Aorta (tissue), 5 donors: ENCODE results near the gene MICAL2. TPM values are rescaled to one million over a fixed set of nuclear protein-coding genes. Genes with fewer than 3 reads are reported as not detected.

Experiments
- ATAC-seq: fragments of 200-7000 bp; cut with Tn5 transposase; one replicate; pipeline ENCODE4 v1.9.1; 2022; ENCODE audit warnings: moderate library complexity; ENCODE audit not compliant: low FRiP score
- DNase-seq, 2 donors: peaks; one replicate each; pipeline ENCODE4 v3.0.0-alpha.2; 2020
- H3K27ac ChIP-seq, 2 donors: one replicate each; pipeline ENCODE4 v1.5.1; 2013; ENCODE audit warnings: low read length in 2 of 2, mild to moderate bottlenecking in 2 of 2, moderate library complexity in 2 of 2, control low read depth in 1 of 2, inconsistent platforms in 1 of 2, low read depth in 1 of 2
- H3K27me3 ChIP-seq, 2 donors: one replicate each; pipeline ENCODE4 v1.6.1; 2013; ENCODE audit warnings: control low read depth in 1 of 2, low read length in 1 of 2, mild to moderate bottlenecking in 1 of 2, moderate library complexity in 1 of 2; ENCODE audit not compliant: insufficient read depth in 2 of 2, control insufficient read depth in 1 of 2
- H3K36me3 ChIP-seq, 2 donors: one replicate each; pipeline ENCODE4 v1.6.1; 2013; ENCODE audit warnings: control low read depth in 1 of 2, low read length in 1 of 2, mild to moderate bottlenecking in 1 of 2; ENCODE audit not compliant: insufficient read depth in 2 of 2, control insufficient read depth in 1 of 2
- H3K4me1 ChIP-seq, 2 donors: one replicate each; pipeline ENCODE4 v1.6.1; 2013; ENCODE audit warnings: low read length in 2 of 2, control low read depth in 1 of 2, mild to moderate bottlenecking in 1 of 2, moderate library complexity in 1 of 2; ENCODE audit not compliant: insufficient read depth in 2 of 2, control insufficient read depth in 1 of 2
- H3K4me3 ChIP-seq, 2 donors: one replicate each; pipeline ENCODE4 v1.5.1; 2013; ENCODE audit warnings: low read length in 2 of 2, control low read depth in 1 of 2, mild to moderate bottlenecking in 1 of 2
- H3K9me3 ChIP-seq: one replicate; pipeline ENCODE4 v1.6.1; 2013; ENCODE audit warnings: mild to moderate bottlenecking, low read length; ENCODE audit not compliant: control insufficient read depth
- WGBS, 2 donors: extraction: QIAGEN DNeasy Blood & Tissue Kit; methylation state at CpG; one replicate each; pipeline ENCODE4 v1.1.7; 2013; 5-methylcytosine and 5-hydroxymethylcytosine counted together
- intact Hi-C, 2 donors: fragments of 100-400 bp; cut with DNase I; formaldehyde crosslinking; loops; one replicate each; pipeline versions ENCODE4 v1.14.2 to v1.15.0; 2022
- polyA plus RNA-seq, 2 donors: library from polyadenylated mRNA; stranded (reverse); fragments of 200-250 nt; gene quantifications; one replicate each; pipeline ENCODE4 v1.2.3, GENCODE V29; 2013
- total RNA-seq, 2 donors: library from RNA; stranded (reverse); fragmentation: NEBNext Ultra II Directional; extraction: Animal tissue kit (Norgen Biotek cat#: 25700); gene quantifications; one replicate each; pipeline ENCODE4 v1.2.1, GENCODE V29; 2021
- donor health status: healthy with polysubstance abuse.
- donor health status: Bipolar disorder and iron deficiency.
- donor health status: DM: no; HTN: no; CAD: no.
- donor health status: DM: no; HTN: no; CAD: no.
- donor health status: DM: yes; HTN: yes; CAD: no.

MICAL2 gene
- total and polyA plus RNA-seq, 4 donors: 87.7 to 605 (median 280) TPM

- DNase-seq (peak; percentile 85 to 89), ATAC-seq (peak; percentile 93)
- H3K27me3 ChIP-seq: no peaks in the 10 kb centered on the region
- H3K4me3 ChIP-seq: peak overlapping the region; percentile 30 to 68
- no peaks in the 10 kb centered on the region for H3K9me3 ChIP-seq
- H3K36me3 ChIP-seq: no peaks in the 10 kb centered on the region
- H3K27ac ChIP-seq: peak overlapping the region; percentile 100
- intact Hi-C loops: loop anchor here (5.0 to 10.0 kb wide), 2 partner anchors 39 to 148 kb away; no protein-coding TSS in a partner anchor
- H3K4me1 ChIP-seq: peaks cover 0 to 9% of the 10 kb centered on the region in 2 donors
- 1 to 5% methylated on average over 3 of the region's 3 CpGs for WGBS, 2 donors
Measured at GRCh38 chr11:12086271-12087074, 23.9 kb upstream of the MICAL2 start.

- 5 to 6% methylated on average over 7 of the region's 7 CpGs for WGBS, 2 donors
- Histone ChIP-seq H3K4me1 (peaks cover 0 to 9% of the 10 kb centered on the region in 2 donors), H3K27ac (peak overlapping the region; percentile 100), H3K27me3 (no peaks in the 10 kb centered on the region), H3K9me3 (no peaks in the 10 kb centered on the region), H3K36me3 (no peaks in the 10 kb centered on the region), H3K4me3 (peak overlapping the region; percentile 30 to 68)
- intact Hi-C loops: loop anchor here (5.0 to 10.0 kb wide), 2 partner anchors 40 to 147 kb away; no protein-coding TSS in a partner anchor
- peak; percentile 71 to 80 for DNase-seq
- peak; percentile 60 for ATAC-seq
Measured at GRCh38 chr11:12087075-12088004, 23.1 kb upstream of the MICAL2 start.

GRCh38 chr11:12088047-12088481, 22.3 kb upstream of the MICAL2 start:
- no peaks in the 10 kb centered on the region for H3K9me3 ChIP-seq
- H3K27me3 ChIP-seq: no peaks in the 10 kb centered on the region
- ATAC-seq (peak; percentile 58), DNase-seq (peak; percentile 79 to 86)
- peaks cover 0 to 9% of the 10 kb centered on the region in 2 donors for H3K4me1 ChIP-seq
- H3K36me3 ChIP-seq: no peaks in the 10 kb centered on the region
- no peak overlapping the region for H3K4me3 ChIP-seq
- intact Hi-C loops: loop anchor here (5.0 to 10.0 kb wide), 2 partner anchors 41 to 147 kb away; no protein-coding TSS in a partner anchor
- 0 to 2% methylated on average over 7 of the region's 7 CpGs for WGBS, 2 donors
- H3K27ac ChIP-seq: peak overlapping the region; percentile 100

GRCh38 chr11:12088531-12088930, 21.9 kb upstream of the MICAL2 start:
- Histone ChIP-seq H3K9me3 (no peaks in the 10 kb centered on the region), H3K27ac (peak overlapping the region; percentile 89 to 97), H3K27me3 (no peaks in the 10 kb centered on the region), H3K36me3 (no peaks in the 10 kb centered on the region), H3K4me3 (peak overlapping the region in 1 of 2 donors; percentile 14), H3K4me1 (peaks cover 0 to 9% of the 10 kb centered on the region in 2 donors)
- WGBS, 2 donors: 59% methylated on average over 9 of the region's 9 CpGs
- intact Hi-C loops: loop anchor here (5.0 to 10.0 kb wide), 2 partner anchors 41 to 146 kb away; no protein-coding TSS in a partner anchor
- no peak for DNase-seq
- ATAC-seq: no peak

GRCh38 chr11:12089041-12089440, 21.3 kb upstream of the MICAL2 start:
- no peak overlapping the region for H3K4me3 ChIP-seq
- DNase-seq (no peak), ATAC-seq (no peak)
- H3K4me1 ChIP-seq: peaks cover 0 to 9% of the 10 kb centered on the region in 2 donors
- H3K27me3 ChIP-seq: no peaks in the 10 kb centered on the region
- H3K27ac ChIP-seq: peak overlapping the region; percentile 89 to 97
- no peaks in the 10 kb centered on the region for H3K9me3 ChIP-seq
- intact Hi-C loops: loop anchor here (5.0 to 10.0 kb wide), 2 partner anchors 42 to 146 kb away; no protein-coding TSS in a partner anchor
- 55 to 56% methylated on average over 4 of the region's 4 CpGs for WGBS, 2 donors
- no peaks in the 10 kb centered on the region for H3K36me3 ChIP-seq

DNA sequence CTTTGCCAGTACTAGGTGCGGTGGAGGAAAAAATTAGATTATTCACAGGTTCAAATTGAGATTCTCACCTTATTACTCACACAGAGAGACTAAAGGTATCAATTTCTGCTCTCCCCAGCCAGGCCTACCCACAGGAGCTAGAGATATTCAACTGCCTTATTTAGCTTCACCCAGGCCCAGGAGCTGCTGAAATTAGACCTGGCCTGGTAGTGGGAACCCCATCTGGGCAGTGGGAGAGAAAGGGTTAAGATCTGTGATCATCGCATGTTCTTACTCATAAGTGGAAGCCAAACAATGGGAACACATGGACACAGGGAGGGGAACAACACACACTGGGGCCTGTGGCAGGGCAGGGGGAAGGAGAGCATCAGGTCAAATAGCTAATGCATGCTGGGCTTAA, 20.9 kb upstream of the MICAL2 start:
- intact Hi-C loops: loop anchor here (5.0 to 10.0 kb wide), 2 partner anchors 42 to 145 kb away; no protein-coding TSS in a partner anchor
- DNase-seq (no peak), ATAC-seq (no peak)
- no peak overlapping the region for H3K4me3 ChIP-seq
- WGBS, 2 donors: 42 to 43% methylated on average over 2 of the region's 2 CpGs
- H3K4me1 ChIP-seq: peaks cover 0 to 9% of the 10 kb centered on the region in 2 donors
- H3K9me3 ChIP-seq: no peaks in the 10 kb centered on the region
- H3K27ac ChIP-seq: peak overlapping the region; percentile 68 to 97
- no peaks in the 10 kb centered on the region for H3K27me3 ChIP-seq
- no peaks in the 10 kb centered on the region for H3K36me3 ChIP-seq

DNA sequence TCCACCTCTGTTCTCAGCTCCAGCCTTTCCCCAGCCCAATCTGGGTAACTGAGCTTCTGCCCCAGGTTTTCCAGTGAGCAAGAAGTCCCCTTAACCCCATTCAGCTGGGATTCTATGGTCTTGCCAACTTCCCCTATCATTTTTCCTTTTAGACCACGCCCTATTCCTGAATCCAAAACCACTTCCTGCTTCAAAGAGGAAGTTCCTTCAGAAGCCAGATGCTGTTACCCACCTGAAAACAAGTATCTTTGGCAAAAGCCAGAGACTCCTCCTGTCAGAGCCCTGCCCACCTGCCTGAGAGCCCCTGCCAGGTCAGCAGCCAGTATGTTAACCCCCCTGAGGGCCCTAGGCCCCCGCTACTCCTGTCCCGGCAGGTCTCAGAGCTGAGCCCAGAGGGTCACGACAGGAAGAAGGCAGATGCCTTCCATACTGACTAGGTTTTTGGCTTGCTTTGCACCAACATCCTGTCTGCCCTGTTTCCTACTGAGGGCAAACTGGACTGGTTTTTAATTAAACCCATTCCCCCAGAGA, 20.3 kb upstream of the MICAL2 start:
- Histone ChIP-seq H3K36me3 (no peaks in the 10 kb centered on the region), H3K4me3 (no peak overlapping the region), H3K27me3 (no peaks in the 10 kb centered on the region), H3K4me1 (peaks cover 0 to 9% of the 10 kb centered on the region in 2 donors), H3K27ac (peak overlapping the region; percentile 78 to 96), H3K9me3 (no peaks in the 10 kb centered on the region)
- DNase-seq (no peak), ATAC-seq (no peak)
- 17 to 19% methylated on average over 4 of the region's 4 CpGs for WGBS, 2 donors
- intact Hi-C loops: loop anchor here (2.0 to 5.0 kb wide), 3 partner anchors 13 to 192 kb away; partner anchors contain the start of gene MICAL2 (in 1 of the 2)

DNA sequence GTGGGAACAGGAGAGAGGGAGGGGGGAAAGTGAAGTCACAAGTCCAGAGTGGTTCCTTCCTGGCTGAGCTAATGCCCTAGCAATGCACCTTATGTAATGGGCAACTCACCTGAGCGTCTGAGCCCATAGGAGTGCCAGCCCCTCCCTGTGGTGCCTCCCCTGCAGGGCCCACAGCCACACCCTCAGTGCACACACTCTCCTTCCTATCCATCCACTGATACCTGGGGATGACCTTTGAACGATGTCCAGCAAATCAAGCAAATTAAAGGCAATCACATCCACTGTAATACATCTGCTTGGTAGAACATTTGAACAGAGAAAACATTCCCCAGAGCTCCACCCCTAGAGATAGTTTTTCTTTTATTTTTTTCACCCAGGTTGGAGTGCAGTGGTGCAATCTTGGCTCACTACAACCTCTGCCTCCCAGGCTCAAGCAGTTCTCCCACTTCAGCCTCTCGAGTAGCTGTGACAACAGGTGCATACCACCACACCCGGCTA, 19.6 kb upstream of the MICAL2 start:
- no peak for ATAC-seq
- H3K4me1 ChIP-seq: peaks cover 0 to 2% of the 10 kb centered on the region in 2 donors
- no peaks in the 10 kb centered on the region for H3K9me3 ChIP-seq
- 67 to 80% methylated on average over 4 of the region's 4 CpGs for WGBS, 2 donors
- peak overlapping the region in 1 of 2 donors; percentile 62 for H3K27ac ChIP-seq
- H3K4me3 ChIP-seq: no peak overlapping the region
- DNase-seq: no peak
- no peaks in the 10 kb centered on the region for H3K27me3 ChIP-seq
- intact Hi-C loops: loop anchor here (2.0 to 5.0 kb wide), 3 partner anchors 14 to 191 kb away; partner anchors contain the start of gene MICAL2 (in 1 of the 2)
- H3K36me3 ChIP-seq: no peaks in the 10 kb centered on the region
